Hippocampal formation (tissue), 2 donors: ENCODE results near the gene HRH1.

Source experiments
- DNase-seq, 2 donors: peaks; one replicate each; lab custom pipeline; 2025; lab: John Stamatoyannopoulos, UW

The HRH1 gene

GRCh38 chr3:11283139-11283475 is 128.8 kb downstream of the HRH1 start:
- no peak for DNase-seq

GRCh38 chr3:11284011-11284410 is 129.7 kb downstream of the HRH1 start:
- DNase-seq: no peak

- DNase-seq: no peak
Observed at GRCh38 chr3:11285471-11285870, 131.2 kb downstream of the HRH1 start.

GRCh38 chr3:11287404-11287803 is 133.1 kb downstream of the HRH1 start:
- no peak for DNase-seq

- no peak for DNase-seq
Observed at GRCh38 chr3:11288021-11288491, 133.8 kb downstream of the HRH1 start.

GRCh38 chr3:11288786-11289637 is 134.7 kb downstream of the HRH1 start:
- no peak for DNase-seq

- DNase-seq: no peak
Observed at GRCh38 chr3:11289864-11290263, 135.6 kb downstream of the HRH1 start.

GRCh38 chr3:11290743-11291680 is 136.7 kb downstream of the HRH1 start:
- DNase-seq: no peak

- DNase-seq: no peak
Observed at GRCh38 chr3:11291808-11292207, 137.5 kb downstream of the HRH1 start.

- DNase-seq: no peak
Observed at GRCh38 chr3:11297126-11297525, 142.8 kb downstream of the HRH1 start.

GRCh38 chr3:11300970-11301369 is 146.7 kb downstream of the HRH1 start:
- DNase-seq: no peak

GRCh38 chr3:11302444-11302843 is 148.2 kb downstream of the HRH1 start:
- DNase-seq: no peak

GRCh38 chr3:11304175-11304574 is 149.9 kb downstream of the HRH1 start:
- DNase-seq: no peak

- no peak for DNase-seq
Observed at GRCh38 chr3:11305509-11305908, 151.2 kb downstream of the HRH1 start.

GRCh38 chr3:11306817-11307589 is 152.7 kb downstream of the HRH1 start:
- no peak for DNase-seq

- DNase-seq: no peak
Observed at GRCh38 chr3:11307830-11308432, 153.6 kb downstream of the HRH1 start.

- DNase-seq: no peak
Observed at GRCh38 chr3:11310258-11310657, 156.0 kb downstream of the HRH1 start.

- no peak for DNase-seq
Observed at GRCh38 chr3:11312166-11312565, 157.9 kb downstream of the HRH1 start.
